ENCODE results near the gene SLC39A6. TPM values are rescaled to one million over a fixed set of nuclear protein-coding genes. Genes with fewer than 3 reads are reported as not detected.
"Not testable (repeated sequence)": the region's sequence is repeated elsewhere in the genome, so short reads cannot be mapped to it uniquely, and the experiment has no call there.

Gene SLC39A6
- total RNA-seq, 1 donor from 2014 or later, result 17.6 TPM

DNA sequence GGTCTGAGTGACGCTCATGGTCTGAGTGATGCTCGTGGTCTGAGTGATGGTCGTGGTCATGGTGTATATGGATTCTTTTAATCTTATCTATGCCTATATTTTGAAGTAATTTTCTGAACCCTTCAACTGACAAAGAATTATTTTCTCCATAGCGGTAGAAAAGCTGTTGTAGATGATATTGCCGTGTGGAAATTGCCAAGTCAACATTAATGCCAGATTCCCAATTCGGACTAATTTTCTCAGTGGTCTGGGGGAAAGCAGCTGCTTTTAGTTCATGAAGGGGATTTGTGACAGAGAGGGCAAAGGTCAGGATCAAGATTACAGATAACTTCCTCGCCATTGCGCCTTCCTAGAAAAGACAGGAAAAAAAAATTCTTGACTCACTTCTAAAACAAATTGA lies 2.5 kb downstream of the SLC39A6 start:
- intact Hi-C loops (cut with micrococcal nuclease), result loop anchor here (5.0 kb wide), 2 partner anchors 539 to 1149 kb away; no protein-coding TSS in a partner anchor
- no peaks in the 10 kb centered on the region for H3K9me3 Mint-ChIP-seq
- DNase-seq, result no peak
- ChIA-PET POLR2A (no interaction called here), CTCF (no interaction called here)
- no peaks in the 10 kb centered on the region for H3K27me3 Mint-ChIP-seq
- H3K4me1 Mint-ChIP-seq, result peaks cover 38% of the 10 kb centered on the region
- ATAC-seq (ENCODE audit: low read depth), result no peak
- no peak overlapping the region for H3K27ac Mint-ChIP-seq
- TF ChIP-seq, protein P1, sequence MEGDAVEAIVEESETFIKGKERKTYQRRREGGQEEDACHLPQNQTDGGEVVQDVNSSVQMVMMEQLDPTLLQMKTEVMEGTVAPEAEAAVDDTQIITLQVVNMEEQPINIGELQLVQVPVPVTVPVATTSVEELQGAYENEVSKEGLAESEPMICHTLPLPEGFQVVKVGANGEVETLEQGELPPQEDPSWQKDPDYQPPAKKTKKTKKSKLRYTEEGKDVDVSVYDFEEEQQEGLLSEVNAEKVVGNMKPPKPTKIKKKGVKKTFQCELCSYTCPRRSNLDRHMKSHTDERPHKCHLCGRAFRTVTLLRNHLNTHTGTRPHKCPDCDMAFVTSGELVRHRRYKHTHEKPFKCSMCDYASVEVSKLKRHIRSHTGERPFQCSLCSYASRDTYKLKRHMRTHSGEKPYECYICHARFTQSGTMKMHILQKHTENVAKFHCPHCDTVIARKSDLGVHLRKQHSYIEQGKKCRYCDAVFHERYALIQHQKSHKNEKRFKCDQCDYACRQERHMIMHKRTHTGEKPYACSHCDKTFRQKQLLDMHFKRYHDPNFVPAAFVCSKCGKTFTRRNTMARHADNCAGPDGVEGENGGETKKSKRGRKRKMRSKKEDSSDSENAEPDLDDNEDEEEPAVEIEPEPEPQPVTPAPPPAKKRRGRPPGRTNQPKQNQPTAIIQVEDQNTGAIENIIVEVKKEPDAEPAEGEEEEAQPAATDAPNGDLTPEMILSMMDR (IDR thresholded peaks at IDR 0.05), result no peak
- H3K4me3 Mint-ChIP-seq, result no peak overlapping the region
- peaks cover 59% of the 10 kb centered on the region for H3K36me3 Mint-ChIP-seq (ENCODE audit: low read depth)

DNA sequence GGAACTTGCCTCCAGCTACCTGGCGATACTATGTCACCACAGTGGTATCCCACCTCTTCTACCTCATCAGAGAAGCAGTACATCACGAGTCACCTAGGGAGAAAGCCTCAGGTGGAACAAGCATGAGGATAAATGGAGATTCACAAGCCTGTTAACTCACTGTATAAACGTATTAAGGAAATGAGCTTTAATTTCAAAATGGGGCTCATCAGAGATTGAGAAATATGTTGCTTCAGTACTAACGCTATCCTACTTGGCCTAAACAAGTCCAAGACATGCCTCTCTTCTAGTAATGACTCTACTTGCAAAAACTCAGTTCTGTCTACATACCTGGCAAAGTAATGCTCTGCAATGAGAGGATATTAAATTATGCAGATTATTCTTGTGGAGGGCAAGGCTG lies 4.3 kb downstream of the SLC39A6 start:
- peaks cover 22% of the 10 kb centered on the region for H3K4me1 Mint-ChIP-seq
- ChIA-PET CTCF (no interaction called here), POLR2A (no interaction called here)
- no peak overlapping the region for H3K4me3 Mint-ChIP-seq
- TF ChIP-seq, protein P1 (IDR thresholded peaks at IDR 0.05), result no peak
- H3K9me3 Mint-ChIP-seq, result no peaks in the 10 kb centered on the region
- intact Hi-C loops (cut with micrococcal nuclease), result loop anchor here (5.0 kb wide), 2 partner anchors 538 to 1148 kb away; no protein-coding TSS in a partner anchor
- H3K27me3 Mint-ChIP-seq, result no peaks in the 10 kb centered on the region
- DNase-seq (no peak), ATAC-seq (ENCODE audit: low read depth) (no peak)
- no peak overlapping the region for H3K27ac Mint-ChIP-seq
- peaks cover 69% of the 10 kb centered on the region for H3K36me3 Mint-ChIP-seq (ENCODE audit: low read depth)

DNA sequence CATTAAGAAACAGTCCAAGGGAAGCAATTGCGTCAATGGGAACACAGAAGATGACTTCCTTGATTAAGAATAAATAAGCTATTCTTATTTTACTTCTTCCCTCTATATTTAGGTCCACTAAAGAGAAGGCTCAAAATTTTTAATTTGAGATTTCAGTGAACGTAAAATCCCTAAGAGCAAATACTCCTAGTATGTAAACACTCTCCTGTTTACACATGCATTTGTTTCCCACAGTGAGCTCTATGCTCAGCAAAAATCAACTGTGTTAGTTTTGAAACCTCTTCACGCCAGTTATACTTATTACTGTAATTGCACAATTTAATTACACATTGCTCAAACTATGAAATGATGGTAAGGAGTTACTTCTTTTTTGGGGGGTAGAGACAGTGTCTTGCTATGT lies 8.8 kb downstream of the SLC39A6 start:
- H3K36me3 Mint-ChIP-seq (ENCODE audit: low read depth), result peaks cover 72% of the 10 kb centered on the region
- ATAC-seq (ENCODE audit: low read depth), result no peak
- intact Hi-C loops (cut with micrococcal nuclease), result no loop called here
- peaks cover 1% of the 10 kb centered on the region for H3K4me1 Mint-ChIP-seq
- no peak overlapping the region for H3K27ac Mint-ChIP-seq
- H3K4me3 Mint-ChIP-seq, result no peak overlapping the region
- POLR2A ChIA-PET, result interaction anchor here (2.3 kb wide), 1 partner anchor 9 kb away, joined by 11 read pairs; the partner anchor contains the start of genes ELP2 and SLC39A6
- CTCF ChIA-PET, result no interaction called here
- no peak for DNase-seq
- TF ChIP-seq, protein P1 (IDR thresholded peaks at IDR 0.05), result no peak
- no peaks in the 10 kb centered on the region for H3K9me3 Mint-ChIP-seq
- no peaks in the 10 kb centered on the region for H3K27me3 Mint-ChIP-seq

DNA sequence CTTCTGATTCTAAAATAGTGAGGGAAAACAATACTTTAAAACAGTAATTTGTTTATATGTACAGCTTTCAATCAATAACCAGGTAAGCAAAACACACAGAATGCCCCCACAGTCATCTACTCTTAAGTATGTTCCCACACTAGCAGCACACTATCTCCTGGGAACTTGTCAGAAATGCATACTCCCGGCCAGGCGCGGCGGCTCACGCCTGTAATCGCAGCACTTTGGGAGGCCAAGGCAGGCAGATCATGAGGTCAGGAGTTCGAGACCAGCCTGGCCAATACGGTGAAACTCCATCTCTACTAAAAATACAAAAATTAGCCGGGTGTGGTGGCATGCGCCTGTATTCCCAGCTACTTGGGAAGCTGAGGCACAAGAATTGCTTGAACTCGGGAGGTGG lies 12.4 kb downstream of the SLC39A6 start:
- peaks cover 71% of the 10 kb centered on the region for H3K36me3 Mint-ChIP-seq (ENCODE audit: low read depth)

DNA sequence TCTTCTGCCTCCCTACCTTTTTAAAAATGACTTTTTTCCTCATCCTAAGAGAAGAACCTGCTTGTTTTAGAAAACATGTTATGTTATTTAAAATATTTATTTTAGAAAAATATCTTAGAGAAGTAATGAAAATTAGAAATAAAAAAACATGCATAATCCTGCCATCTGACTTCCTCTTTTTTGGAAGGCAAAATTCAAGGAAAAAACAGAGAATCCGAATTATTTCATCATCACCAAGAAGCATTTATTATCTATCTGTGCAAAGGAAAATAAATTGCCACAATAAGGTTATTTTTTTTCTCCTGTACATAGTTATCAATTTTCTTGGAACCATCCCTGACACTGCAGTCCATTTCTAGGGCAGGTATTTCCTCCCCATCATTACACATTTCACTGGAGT lies 14.4 kb downstream of the SLC39A6 start:
- H3K27me3 Mint-ChIP-seq, result no peaks in the 10 kb centered on the region
- peaks cover 70% of the 10 kb centered on the region for H3K36me3 Mint-ChIP-seq (ENCODE audit: low read depth)
- TF ChIP-seq, protein P1 (IDR thresholded peaks at IDR 0.05), result no peak
- CTCF ChIA-PET, result no interaction called here
- no peak overlapping the region for H3K27ac Mint-ChIP-seq
- H3K9me3 Mint-ChIP-seq, result no peaks in the 10 kb centered on the region
- H3K4me1 Mint-ChIP-seq, result no peaks in the 10 kb centered on the region
- POLR2A ChIA-PET, result no interaction called here
- intact Hi-C loops (cut with micrococcal nuclease), result no loop called here
- no peak overlapping the region for H3K4me3 Mint-ChIP-seq
- no peak for DNase-seq
- no peak for ATAC-seq (ENCODE audit: low read depth)

More for the DNA sequence above, 12.4 kb downstream of the SLC39A6 start:
- H3K4me3 Mint-ChIP-seq; H3K27ac Mint-ChIP-seq; DNase-seq; H3K9me3 Mint-ChIP-seq; POLR2A ChIA-PET; ATAC-seq (ENCODE audit: low read depth); H3K27me3 Mint-ChIP-seq; CTCF ChIA-PET; intact Hi-C loops (cut with micrococcal nuclease); H3K4me1 Mint-ChIP-seq: not testable (repeated sequence)

DNA sequence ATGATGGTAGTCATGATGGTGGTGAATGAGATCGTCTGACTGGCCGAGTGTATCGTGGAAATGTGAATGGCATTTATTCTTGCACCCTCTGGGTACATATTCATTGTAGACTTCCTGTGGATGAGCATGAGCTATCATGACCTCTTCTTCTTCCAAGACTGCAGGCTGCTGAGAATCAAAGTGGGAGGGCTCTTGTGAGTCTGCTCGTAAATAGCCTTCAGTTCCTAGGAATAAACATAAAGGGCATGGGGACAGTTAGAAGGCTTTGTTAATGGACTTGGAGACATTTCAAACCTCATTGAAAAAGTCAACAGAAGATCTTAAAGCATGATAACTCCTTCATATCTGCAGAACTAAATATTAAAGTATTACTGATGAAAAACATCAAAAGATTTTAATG lies 14.9 kb downstream of the SLC39A6 start:
- Mint-ChIP-seq H3K27ac (no peak overlapping the region), H3K4me3 (no peak overlapping the region), H3K27me3 (no peaks in the 10 kb centered on the region), H3K4me1 (no peaks in the 10 kb centered on the region), H3K9me3 (no peaks in the 10 kb centered on the region), H3K36me3 (ENCODE audit: low read depth) (peaks cover 74% of the 10 kb centered on the region)
- ATAC-seq (ENCODE audit: low read depth) (no peak), DNase-seq (no peak)
- intact Hi-C loops (cut with micrococcal nuclease), result no loop called here
- CTCF ChIA-PET, result no interaction called here
- POLR2A ChIA-PET, result no interaction called here
- TF ChIP-seq, protein P1 (IDR thresholded peaks at IDR 0.05), result no peak

Measured in activated B cell treated with CpG ODN at 0.5 μM for 24 hours (primary cell).